GM12878 (cell line): Measurements from ENCODE around the gene NCAM1. TPM values are rescaled to one million over a fixed set of nuclear protein-coding genes. Genes with fewer than 3 reads are reported as not detected.

Source experiments
- ATAC-seq: fragments of 200-7000 bp; cut with Tn5 transposase; 3 replicates; pipeline ENCODE4 v1.9.1; 2020; ENCODE audit warnings: mild to moderate bottlenecking, moderate library complexity
- BruUV-seq: library from RNA; stranded (reverse); fragments of 400-500 nt; replicated peaks from 2 replicates; lab custom pipeline; 2021; lab: Mats Ljungman, UMichigan
- CTCF ChIA-PET: fragments of 300-600 bp; sonication (Branson Sonifier 250); formaldehyde crosslinking; extraction: SDS; loops from one replicate; lab custom pipeline; 2021; ENCODE audit warnings: inconsistent platforms; lab: Yijun Ruan, JAX
- POLR2A ChIA-PET: fragments of 350-600 bp; formaldehyde crosslinking; extraction: SDS; loops from one replicate; lab custom pipeline; 2021; ENCODE audit warnings: inconsistent platforms; lab: Charles Lee
- RAD21 ChIA-PET: fragments of 300-600 bp; sonication (Branson Sonifier 250); formaldehyde crosslinking; loops from one replicate; lab custom pipeline; 2023; ENCODE audit warnings: antibody characterized with exemption; ENCODE audit not compliant: unreplicated experiment; lab: Charles Lee
- SMC1A ChIA-PET: fragments of 300-600 bp; sonication (Branson Sonifier 250); formaldehyde crosslinking; loops from one replicate; lab custom pipeline; 2023; ENCODE audit not compliant: unreplicated experiment, uncharacterized antibody; lab: Charles Lee
- DNase-seq: peaks from one replicate; pipeline ENCODE4 v3.0.0-alpha.2; 2011; ENCODE audit warnings: low read depth, low spot score
- FAIRE-seq: peaks from 3 replicates; lab custom pipeline; 2011; peaks lifted over from hg19 to GRCh38; lab: Jason Lieb, UNC
- H2AFZ ChIP-seq: 2 replicates; pipeline ENCODE4 v1.6.0; 2011; ENCODE audit warnings: low read depth, low read length, control low read depth; ENCODE audit not compliant: control insufficient read depth
- H3K27ac ChIP-seq: 2 replicates; pipeline ENCODE4 v1.5.1; 2011; ENCODE audit warnings: control low read depth; ENCODE audit not compliant: control insufficient read depth, insufficient read depth
- H3K27me3 ChIP-seq, 2 experiments: replicated peaks in 1 of 2; 2 replicates each; pipeline versions ENCODE4 v1.6.0 to v1.6.1; 2011; ENCODE audit warnings: low read length in 1 of 2; ENCODE audit not compliant: control insufficient read depth in 2 of 2, insufficient read depth in 2 of 2
- H3K36me3 ChIP-seq, 2 experiments: 2 replicates each; pipeline ENCODE4 v1.5.1; 2011; ENCODE audit warnings: low read length in 1 of 2; ENCODE audit not compliant: control insufficient read depth in 2 of 2, insufficient read depth in 2 of 2
- H3K4me1 ChIP-seq: 2 replicates; pipeline ENCODE4 v1.6.1; 2011; ENCODE audit warnings: mild to moderate bottlenecking, low read length, moderate library complexity, mixed read lengths; ENCODE audit not compliant: control insufficient read depth, insufficient read depth
- H3K4me2 ChIP-seq: 2 replicates; pipeline ENCODE4 v1.6.0; 2011; ENCODE audit warnings: control low read depth; ENCODE audit not compliant: control insufficient read depth, insufficient read depth
- H3K4me3 ChIP-seq: fragments of 200-600 bp; sonication (generic); 2 replicates; pipeline ENCODE4 v1.5.1; 2016
- H3K79me2 ChIP-seq: 2 replicates; pipeline ENCODE4 v1.6.0; 2011; ENCODE audit warnings: low read length; ENCODE audit not compliant: control insufficient read depth, insufficient read depth
- H3K9ac ChIP-seq: 2 replicates; pipeline ENCODE4 v1.8.0; 2011; ENCODE audit warnings: low read length, control low read depth, mixed read lengths; ENCODE audit not compliant: control insufficient read depth, insufficient read depth
- H3K9me3 ChIP-seq: replicated peaks from 3 replicates; pipeline ENCODE4 v1.5.1; 2011; ENCODE audit warnings: mild to moderate bottlenecking, low read length; ENCODE audit not compliant: control insufficient read depth, insufficient read depth
- H4K20me1 ChIP-seq: 2 replicates; pipeline ENCODE4 v1.6.0; 2011; ENCODE audit not compliant: control insufficient read depth, insufficient read depth
- BHLHE40 ChIP-seq, 2 experiments: fragments of 450-650 bp in 1 of 2; IDR thresholded peaks; 2 replicates each; pipeline ENCODE4 v1.6.1; 2011 to 2017; ENCODE audit warnings: low read depth in 2 of 2, borderline replicate concordance in 1 of 2, improper control_type of control experiment in 1 of 2, low read length in 1 of 2, mild to moderate bottlenecking in 1 of 2
- CHD1 ChIP-seq: IDR thresholded peaks from 2 replicates; pipeline ENCODE4 v1.6.1; 2012; ENCODE audit warnings: low read depth, low read length, improper control_type of control experiment
- CHD2 ChIP-seq: IDR thresholded peaks from 2 replicates; pipeline ENCODE4 v1.6.1; 2011; ENCODE audit warnings: low read depth, low read length, improper control_type of control experiment, borderline replicate concordance
- DPF2 ChIP-seq: fragments of 450-650 bp; IDR thresholded peaks from 2 replicates; pipeline ENCODE4 v1.6.1; 2017; ENCODE audit warnings: mild to moderate bottlenecking
- EGR1 ChIP-seq, 2 experiments: IDR thresholded peaks; 1 replicate in 1 of 2; 2 replicates in 1 of 2; pipeline ENCODE4 v1.6.1; 2011 to 2012; ENCODE audit warnings: low read depth in 2 of 2, low read length in 2 of 2, borderline replicate concordance in 1 of 2, mild to moderate bottlenecking in 1 of 2, moderate library complexity in 1 of 2
- LARP7 ChIP-seq: fragments of 450-650 bp; IDR thresholded peaks from 2 replicates; pipeline ENCODE4 v1.6.1; 2017; ENCODE audit warnings: mild to moderate bottlenecking
- NFXL1 ChIP-seq: fragments of 450-650 bp; IDR thresholded peaks from 2 replicates; pipeline ENCODE4 v1.6.1; 2017; ENCODE audit warnings: antibody characterized with exemption, mild to moderate bottlenecking, borderline replicate concordance
- POLR2AphosphoS2 ChIP-seq: IDR thresholded peaks from 2 replicates; pipeline ENCODE4 v1.6.1; 2011; ENCODE audit warnings: low read depth, mild to moderate bottlenecking, low read length, improper control_type of control experiment, moderate library complexity
- SMARCA5 ChIP-seq: fragments of 450-650 bp; IDR thresholded peaks from 2 replicates; pipeline ENCODE4 v1.6.1; 2017; ENCODE audit warnings: mild to moderate bottlenecking
- SMC3 ChIP-seq: IDR thresholded peaks from 2 replicates; pipeline ENCODE4 v1.6.1; 2011; ENCODE audit warnings: low read length, improper control_type of control experiment, borderline replicate concordance
- YY1 ChIP-seq: IDR thresholded peaks from 2 replicates; pipeline ENCODE4 v1.6.1; 2011; ENCODE audit warnings: low read depth, mild to moderate bottlenecking, low read length
- WGBS: methylation state at CpG from one replicate; pipeline ENCODE4 v1.1.6; 2016; ENCODE audit warnings: low lambda C conversion rate; ENCODE audit not compliant: insufficient replicate concordance, insufficient coverage; ENCODE audit errors: missing lambda C conversion rate; 5-methylcytosine and 5-hydroxymethylcytosine counted together
- in situ Hi-C: fragments of 300-500 bp; cut with MboI; formaldehyde crosslinking; loops from 9 replicates; pipeline ENCODE4 v1.14.3; 2018; ENCODE audit warnings: mixed read lengths
- intact Hi-C: fragments of 100-400 bp; cut with micrococcal nuclease; formaldehyde crosslinking; loops from one replicate; pipeline ENCODE4 v1.14.2; 2022; ENCODE audit not compliant: unreplicated experiment
- polyA plus RNA-seq, 11 experiments: library from polyadenylated mRNA; depleted of rRNA in 4 of 11; unstranded in 6 of 11; stranded (reverse) in 5 of 11; fragments of >200 nt; fragmentation: Nextera tagmentation in 4 of 11; fragmentation: Illumina TruSeq in 1 of 11; extraction: Ambion mirVana in 4 of 11; extraction: Trizol in 1 of 11; gene quantifications; 1 replicate in 1 of 11; 2 replicates in 10 of 11; pipeline versions ENCODE4 v1.2.1 to v1.2.3, GENCODE V29; 2011 to 2016; ENCODE audit warnings: inconsistent platforms in 2 of 11, missing spikeins in 2 of 11, low read depth in 1 of 11
- total RNA-seq, 4 experiments: library from RNA; depleted of rRNA in 3 of 4; stranded (reverse); fragments of >200 nt in 3 of 4; fragmentation: Illumina TruSeq in 1 of 4; extraction: Trizol in 1 of 4; gene quantifications; 2 replicates each; pipeline versions ENCODE4 v1.2.1 to v1.2.3, GENCODE V29; 2013 to 2021
- TF ChIP-seq, protein P1 (sequence below): fragments of 450-650 bp; IDR thresholded peaks from 2 replicates; pipeline ENCODE4 v1.6.1; 2017; ENCODE audit warnings: mild to moderate bottlenecking, moderate library complexity
- TF ChIP-seq, protein P2 (sequence below): fragments of 450-650 bp; IDR thresholded peaks from 2 replicates; pipeline ENCODE4 v1.6.1; 2018; ENCODE audit warnings: borderline replicate concordance, mild to moderate bottlenecking; ENCODE audit not compliant: partially characterized antibody
- TF ChIP-seq, protein P3 (sequence below): IDR thresholded peaks from 2 replicates; pipeline ENCODE4 v1.6.1; 2011; ENCODE audit warnings: low read depth, low read length, improper control_type of control experiment, borderline replicate concordance

NCAM1 gene
- total and polyA plus RNA-seq, 10 of the 15 experiments (the other 5 are each of a cell fraction or from before 2014, with no cell fraction given): 0.10 to 0.23 (median 0.11) TPM; not detected in 7

DNA sequence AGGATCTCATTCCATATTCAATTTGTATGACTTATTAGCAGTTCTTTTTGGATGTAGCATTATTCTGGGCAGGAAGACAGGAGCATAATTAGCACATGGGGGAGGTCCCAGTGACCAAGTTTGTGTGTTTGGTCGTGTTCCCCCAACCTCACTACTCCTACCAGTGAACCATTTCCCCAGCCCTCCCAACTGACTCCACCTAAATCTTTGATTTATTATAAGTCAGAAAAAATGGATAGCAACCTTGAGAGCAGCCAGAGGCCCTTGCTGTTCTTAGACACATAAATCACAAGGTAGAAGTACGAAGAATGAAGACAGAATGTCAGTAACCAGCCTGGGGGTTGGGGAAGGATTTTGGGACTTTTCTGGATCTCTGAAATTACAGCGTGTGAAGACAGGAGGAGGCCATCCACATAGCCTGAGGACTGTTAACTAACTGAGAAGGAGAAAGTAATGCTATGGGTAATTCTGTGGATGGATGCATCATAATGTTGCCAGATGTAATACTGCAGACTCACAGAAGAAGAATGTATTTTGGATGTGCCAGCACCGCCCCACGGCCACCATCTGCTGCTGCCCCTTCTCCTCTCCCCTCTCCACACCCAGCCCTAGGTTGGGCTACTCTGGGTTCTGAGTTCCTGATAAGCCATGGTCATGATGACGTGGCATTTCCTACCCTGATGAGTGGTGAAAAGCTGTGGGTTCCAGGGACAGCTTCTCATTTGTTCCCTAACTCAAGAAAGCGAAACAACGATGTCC, 228.9 kb downstream of the NCAM1 start (continued):
- TF ChIP-seq NFXL1 (no peak), DPF2 (no peak), CHD1 (no peak), CHD2 (no peak)

DNA sequence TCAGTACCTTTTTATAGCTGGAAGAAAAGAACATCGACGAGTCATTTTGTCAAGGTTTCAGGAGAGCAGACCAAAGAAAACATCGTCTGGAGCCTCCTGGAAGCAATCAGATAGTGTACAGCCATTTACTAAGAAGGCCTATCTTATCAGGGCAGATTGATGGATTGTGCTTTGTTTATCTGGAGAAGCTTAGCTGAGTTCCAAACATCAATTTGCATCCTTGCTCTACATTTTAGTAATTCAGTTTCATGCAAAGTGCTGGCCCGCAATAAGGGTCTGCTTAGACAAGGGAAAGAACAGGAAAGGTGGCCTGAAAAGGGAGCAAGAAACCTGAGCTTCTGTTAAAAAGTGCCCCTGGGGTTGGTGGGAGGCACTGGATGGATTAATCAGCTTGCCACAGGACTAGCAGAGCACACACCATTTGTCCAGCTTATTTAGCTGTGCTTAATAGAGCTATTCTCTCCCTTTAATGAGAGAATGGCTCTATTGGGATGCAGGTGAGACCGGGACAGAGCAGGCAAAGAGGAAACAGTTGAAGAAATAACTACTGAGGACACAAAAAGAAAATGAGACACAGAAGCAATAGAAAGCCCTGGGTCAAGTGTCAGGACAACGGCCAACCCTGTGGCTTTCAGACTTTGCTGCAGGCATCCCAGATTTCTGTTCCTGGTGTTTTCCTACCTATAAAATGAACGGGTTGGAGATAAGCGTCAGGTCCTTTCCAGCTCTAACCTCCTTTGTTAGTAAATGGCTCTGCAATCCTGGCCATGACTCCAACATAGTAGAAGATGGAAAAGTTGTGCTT, 231.1 kb downstream of the NCAM1 start:
- in situ Hi-C loops: no loop called here
- Histone ChIP-seq H2AFZ (no peak overlapping the region), H3K4me1 (peaks cover 5% of the 10 kb centered on the region), H3K79me2 (no peaks in the 10 kb centered on the region), H3K27ac (no peak overlapping the region), H3K36me3 (no peaks in the 10 kb centered on the region), H3K9me3 (no peaks in the 10 kb centered on the region), H3K27me3 (no peaks in the 10 kb centered on the region), H4K20me1 (no peaks in the 10 kb centered on the region), H3K4me3 (no peak overlapping the region), H3K9ac (no peak overlapping the region), H3K4me2 (no peak overlapping the region)
- no TSS peak for BruUV-seq
- DNase-seq: no peak
- WGBS: 24% methylated on average over 8 of the region's 8 CpGs
- ChIA-PET RAD21 (no interaction called here), POLR2A (no interaction called here), CTCF (no interaction called here), SMC1A (no interaction called here)
- intact Hi-C loops: no loop called here
- no peak for ATAC-seq
- FAIRE-seq: no peak
- TF ChIP-seq SMC3: no peak
- no peak for TF ChIP-seq LARP7
- no peak for TF ChIP-seq SMARCA5
- TF ChIP-seq POLR2AphosphoS2: no peak
- no peak for TF ChIP-seq YY1
- no peak for TF ChIP-seq BHLHE40 (IDR thresholded peaks at IDR 0.05; ENCODE audit: borderline replicate concordance in 1 of 2, low read depth in 2 of 2, low read length in 1 of 2)
- TF ChIP-seq, protein P1, sequence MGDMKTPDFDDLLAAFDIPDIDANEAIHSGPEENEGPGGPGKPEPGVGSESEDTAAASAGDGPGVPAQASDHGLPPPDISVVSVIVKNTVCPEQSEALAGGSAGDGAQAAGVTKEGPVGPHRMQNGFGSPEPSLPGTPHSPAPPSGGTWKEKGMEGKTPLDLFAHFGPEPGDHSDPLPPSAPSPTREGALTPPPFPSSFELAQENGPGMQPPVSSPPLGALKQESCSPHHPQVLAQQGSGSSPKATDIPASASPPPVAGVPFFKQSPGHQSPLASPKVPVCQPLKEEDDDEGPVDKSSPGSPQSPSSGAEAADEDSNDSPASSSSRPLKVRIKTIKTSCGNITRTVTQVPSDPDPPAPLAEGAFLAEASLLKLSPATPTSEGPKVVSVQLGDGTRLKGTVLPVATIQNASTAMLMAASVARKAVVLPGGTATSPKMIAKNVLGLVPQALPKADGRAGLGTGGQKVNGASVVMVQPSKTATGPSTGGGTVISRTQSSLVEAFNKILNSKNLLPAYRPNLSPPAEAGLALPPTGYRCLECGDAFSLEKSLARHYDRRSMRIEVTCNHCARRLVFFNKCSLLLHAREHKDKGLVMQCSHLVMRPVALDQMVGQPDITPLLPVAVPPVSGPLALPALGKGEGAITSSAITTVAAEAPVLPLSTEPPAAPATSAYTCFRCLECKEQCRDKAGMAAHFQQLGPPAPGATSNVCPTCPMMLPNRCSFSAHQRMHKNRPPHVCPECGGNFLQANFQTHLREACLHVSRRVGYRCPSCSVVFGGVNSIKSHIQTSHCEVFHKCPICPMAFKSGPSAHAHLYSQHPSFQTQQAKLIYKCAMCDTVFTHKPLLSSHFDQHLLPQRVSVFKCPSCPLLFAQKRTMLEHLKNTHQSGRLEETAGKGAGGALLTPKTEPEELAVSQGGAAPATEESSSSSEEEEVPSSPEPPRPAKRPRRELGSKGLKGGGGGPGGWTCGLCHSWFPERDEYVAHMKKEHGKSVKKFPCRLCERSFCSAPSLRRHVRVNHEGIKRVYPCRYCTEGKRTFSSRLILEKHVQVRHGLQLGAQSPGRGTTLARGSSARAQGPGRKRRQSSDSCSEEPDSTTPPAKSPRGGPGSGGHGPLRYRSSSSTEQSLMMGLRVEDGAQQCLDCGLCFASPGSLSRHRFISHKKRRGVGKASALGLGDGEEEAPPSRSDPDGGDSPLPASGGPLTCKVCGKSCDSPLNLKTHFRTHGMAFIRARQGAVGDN: no peak
- TF ChIP-seq, protein P2, sequence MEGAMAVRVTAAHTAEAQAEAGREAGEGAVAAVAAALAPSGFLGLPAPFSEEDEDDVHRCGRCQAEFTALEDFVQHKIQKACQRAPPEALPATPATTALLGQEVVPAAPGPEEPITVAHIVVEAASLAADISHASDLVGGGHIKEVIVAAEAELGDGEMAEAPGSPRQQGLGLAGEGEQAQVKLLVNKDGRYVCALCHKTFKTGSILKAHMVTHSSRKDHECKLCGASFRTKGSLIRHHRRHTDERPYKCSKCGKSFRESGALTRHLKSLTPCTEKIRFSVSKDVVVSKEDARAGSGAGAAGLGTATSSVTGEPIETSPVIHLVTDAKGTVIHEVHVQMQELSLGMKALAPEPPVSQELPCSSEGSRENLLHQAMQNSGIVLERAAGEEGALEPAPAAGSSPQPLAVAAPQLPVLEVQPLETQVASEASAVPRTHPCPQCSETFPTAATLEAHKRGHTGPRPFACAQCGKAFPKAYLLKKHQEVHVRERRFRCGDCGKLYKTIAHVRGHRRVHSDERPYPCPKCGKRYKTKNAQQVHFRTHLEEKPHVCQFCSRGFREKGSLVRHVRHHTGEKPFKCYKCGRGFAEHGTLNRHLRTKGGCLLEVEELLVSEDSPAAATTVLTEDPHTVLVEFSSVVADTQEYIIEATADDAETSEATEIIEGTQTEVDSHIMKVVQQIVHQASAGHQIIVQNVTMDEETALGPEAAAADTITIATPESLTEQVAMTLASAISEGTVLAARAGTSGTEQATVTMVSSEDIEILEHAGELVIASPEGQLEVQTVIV: no peak
- TF ChIP-seq EGR1 (IDR thresholded peaks at IDR 0.05; ENCODE audit: borderline replicate concordance in 1 of 2, low read depth in 2 of 2, low read length in 2 of 2): no peak
- TF ChIP-seq, protein P3, sequence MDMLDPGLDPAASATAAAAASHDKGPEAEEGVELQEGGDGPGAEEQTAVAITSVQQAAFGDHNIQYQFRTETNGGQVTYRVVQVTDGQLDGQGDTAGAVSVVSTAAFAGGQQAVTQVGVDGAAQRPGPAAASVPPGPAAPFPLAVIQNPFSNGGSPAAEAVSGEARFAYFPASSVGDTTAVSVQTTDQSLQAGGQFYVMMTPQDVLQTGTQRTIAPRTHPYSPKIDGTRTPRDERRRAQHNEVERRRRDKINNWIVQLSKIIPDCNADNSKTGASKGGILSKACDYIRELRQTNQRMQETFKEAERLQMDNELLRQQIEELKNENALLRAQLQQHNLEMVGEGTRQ: no peak
